H1 (cell line): Measurements from ENCODE around the gene RBM41. TPM values are rescaled to one million over a fixed set of nuclear protein-coding genes. Genes with fewer than 3 reads are reported as not detected.

Experiments
- ATF2 ChIP-seq: IDR thresholded peaks from 2 replicates; pipeline ENCODE4 v1.6.1; 2012; ENCODE audit warnings: low read length, inconsistent platforms
- CBX5 ChIP-seq: fragments of 300-800, 300-1000 bp; sonication (generic); IDR thresholded peaks from 2 replicates; pipeline ENCODE4 v1.7.1; 2016; ENCODE audit warnings: antibody characterized with exemption, low read length, low read depth
- CBX8 ChIP-seq: fragments of 300-800, 300-1000 bp; sonication (generic); IDR thresholded peaks from 2 replicates; pipeline ENCODE4 v1.7.1; 2016; ENCODE audit warnings: low read depth, low read length, borderline replicate concordance
- CHD1 ChIP-seq: IDR thresholded peaks from 2 replicates; pipeline ENCODE4 v1.6.1; 2012; ENCODE audit warnings: low read depth, low read length, improper control_type of control experiment
- GABPA ChIP-seq: IDR thresholded peaks from 2 replicates; pipeline ENCODE4 v1.6.1; 2011; ENCODE audit warnings: mild to moderate bottlenecking, low read length, moderate library complexity, borderline replicate concordance; ENCODE audit not compliant: insufficient read depth
- KDM1A ChIP-seq: fragments of 200-600, 300-600 bp; sonication (generic); IDR thresholded peaks from 2 replicates; pipeline ENCODE4 v1.7.1; 2016; ENCODE audit warnings: mild to moderate bottlenecking, low read length, borderline replicate concordance
- NRF1 ChIP-seq: IDR thresholded peaks from 2 replicates; pipeline ENCODE4 v1.6.1; 2011; ENCODE audit warnings: mild to moderate bottlenecking, low read depth, low read length, improper control_type of control experiment
- PHF8 ChIP-seq: fragments of 200-600 bp; sonication (generic); conservative IDR thresholded peaks from 2 replicates; pipeline ENCODE4 v1.7.1; 2012; ENCODE audit warnings: low read depth, mild to moderate bottlenecking, inconsistent platforms, low read length, moderate library complexity
- TCF12 ChIP-seq: IDR thresholded peaks from 2 replicates; pipeline ENCODE4 v1.6.1; 2011; ENCODE audit warnings: low read depth, mild to moderate bottlenecking, low read length
- YY1 ChIP-seq: IDR thresholded peaks from 2 replicates; pipeline ENCODE4 v1.6.1; 2011; ENCODE audit warnings: low read depth, mild to moderate bottlenecking, low read length
- polyA plus RNA-seq, 7 experiments: library from polyadenylated mRNA; depleted of rRNA in 3 of 7; stranded (reverse) in 5 of 7; unstranded in 2 of 7; fragments of >200 nt in 5 of 7; fragments of 200-250 nt in 2 of 7; gene quantifications; 1 replicate in 5 of 7; 2 replicates in 1 of 7; 4 replicates in 1 of 7; pipeline versions ENCODE4 v1.2.1 to v1.2.3, GENCODE V29; 2011 to 2013; ENCODE audit warnings: missing spikeins in 2 of 7, mixed read lengths in 2 of 7
- total RNA-seq: library from RNA; stranded (reverse); fragmentation: NEBNext Ultra II Directional; extraction: Animal tissue kit (Norgen Biotek cat#: 25700); gene quantifications from 2 replicates; pipeline ENCODE4 v1.2.1, GENCODE V29; 2021

RBM41 gene
- total and polyA plus RNA-seq, 2 of the 8 experiments (the other 6 are each of a cell fraction or from before 2014, with no cell fraction given) = 2.6 to 26.4 TPM

- no peak for TF ChIP-seq CBX8
- TF ChIP-seq YY1 = no peak
- TF ChIP-seq PHF8 = no peak
- TF ChIP-seq CBX5 = no peak
- TF ChIP-seq GABPA = no peak
- TF ChIP-seq CHD1 = no peak
- no peak for TF ChIP-seq TCF12
- TF ChIP-seq KDM1A = no peak
- TF ChIP-seq NRF1 = no peak
- TF ChIP-seq ATF2 = no peak
- TF ChIP-seq, all 59 proteins: peak for 0
These were observed 5.1 kb upstream of the RBM41 start (continued) for GRCh38 chrX:107123750-107124149.
